B cell (primary cell): ENCODE measurements around the gene FAM47C. TPM values are rescaled to one million over a fixed set of nuclear protein-coding genes. Genes with fewer than 3 reads are reported as not detected.
"Not testable (repeated sequence)": the region's sequence is repeated elsewhere in the genome, so short reads cannot be mapped to it uniquely, and the experiment has no call there.

Experiments
- ATAC-seq: fragments of 200-7000 bp; cut with Tn5 transposase; one replicate; pipeline ENCODE4 v1.10.0; 2021; ENCODE audit warnings: low read depth, mild to moderate bottlenecking, moderate number of reproducible peaks, moderate library complexity
- CTCF ChIA-PET: fragments of 350-600 bp; sonication (Branson Sonifier 250); formaldehyde crosslinking; loops from one replicate; lab custom pipeline; 2021; ENCODE audit warnings: antibody characterized with exemption, inconsistent platforms; lab: Charles Lee
- POLR2A ChIA-PET: fragments of 350-600 bp; sonication (Branson Sonifier 250); formaldehyde crosslinking; loops from one replicate; lab custom pipeline; 2021; ENCODE audit warnings: antibody characterized with exemption; lab: Charles Lee
- DNase-seq: peaks from one replicate; pipeline ENCODE4 v3.0.0; 2013
- H2AFZ ChIP-seq: 2 replicates; pipeline ENCODE4 v1.6.1; 2012; ENCODE audit warnings: mild to moderate bottlenecking, low read depth, low read length; ENCODE audit not compliant: insufficient read depth, poor library complexity, severe bottlenecking
- H3K27ac ChIP-seq, 2 donors: 1 replicate in 1 of 2; 2 replicates in 1 of 2; pipeline ENCODE4 v1.5.1; 2012 to 2013; ENCODE audit warnings: low read length in 2 of 2, mild to moderate bottlenecking in 2 of 2, moderate library complexity in 1 of 2
- H3K27me3 ChIP-seq, 4 experiments: fragments of 200-600 bp in 1 of 4; sonication (generic) in 1 of 4; replicated peaks in 1 of 4; 1 replicate in 2 of 4; 2 replicates in 2 of 4; pipeline versions ENCODE4 v1.6.1 to v1.7.0; 2013 to 2016; ENCODE audit warnings: low read length in 3 of 4, mild to moderate bottlenecking in 2 of 4, mixed read lengths in 1 of 4, moderate library complexity in 1 of 4; ENCODE audit not compliant: insufficient read depth in 4 of 4, control insufficient read depth in 3 of 4; ENCODE audit errors: control extremely low read depth in 1 of 4
- H3K36me3 ChIP-seq, 2 experiments: replicated peaks in 1 of 2; 1 replicate in 1 of 2; 2 replicates in 1 of 2; pipeline versions ENCODE4 v1.6.1 to v1.7.1; 2013; ENCODE audit warnings: low read length in 1 of 2; ENCODE audit not compliant: insufficient read depth in 2 of 2, control insufficient read depth in 1 of 2; ENCODE audit errors: control extremely low read depth in 1 of 2, extremely low read depth in 1 of 2
- H3K4me1 ChIP-seq, 2 donors: fragments of 200-600 bp in 1 of 2; sonication (generic) in 1 of 2; 1 replicate in 1 of 2; 2 replicates in 1 of 2; pipeline versions ENCODE4 v1.5.1 to v1.6.1; 2013 to 2017; ENCODE audit warnings: low read length in 2 of 2; ENCODE audit not compliant: control insufficient read depth in 2 of 2, insufficient read depth in 2 of 2
- H3K4me2 ChIP-seq: replicated peaks from 2 replicates; pipeline ENCODE3; 2012; ENCODE audit warnings: mild to moderate bottlenecking, low read depth, low read length; ENCODE audit not compliant: poor library complexity, severe bottlenecking
- H3K4me3 ChIP-seq, 5 experiments: fragments of 200-600 bp in 1 of 5; sonication (generic) in 1 of 5; 1 replicate in 3 of 5; 2 replicates in 2 of 5; pipeline versions ENCODE4 v1.5.1 to v1.7.0; 2011 to 2016; ENCODE audit warnings: low read length in 4 of 5, mild to moderate bottlenecking in 4 of 5, low read depth in 2 of 5, control low read depth in 1 of 5, moderate library complexity in 1 of 5; ENCODE audit not compliant: insufficient read depth in 1 of 5; ENCODE audit errors: control extremely low read depth in 1 of 5, extremely low read depth in 1 of 5
- H3K79me2 ChIP-seq: fragments of 200-600 bp; sonication (generic); one replicate; pipeline ENCODE4 v1.6.0; 2016; ENCODE audit warnings: low read length; ENCODE audit not compliant: control insufficient read depth, insufficient read depth
- H3K9ac ChIP-seq: fragments of 200-600 bp; sonication (generic); 2 replicates; pipeline ENCODE4 v1.6.1; 2017; ENCODE audit warnings: mild to moderate bottlenecking, low read length, moderate library complexity
- H3K9me3 ChIP-seq, 3 donors: one replicate each; pipeline versions ENCODE4 v1.6.1 to v1.7.1; 2013; ENCODE audit warnings: low read length in 2 of 3; ENCODE audit not compliant: control insufficient read depth in 2 of 3, insufficient read depth in 1 of 3; ENCODE audit errors: control extremely low read depth in 1 of 3
- H4K20me1 ChIP-seq: 2 replicates; pipeline ENCODE4 v1.6.0; 2012; ENCODE audit warnings: mild to moderate bottlenecking, low read length; ENCODE audit not compliant: insufficient read depth, control insufficient read depth, poor library complexity, severe bottlenecking
- H3K27ac Mint-ChIP-seq: one replicate; pipeline ENCODE4 v1.8.0; 2021; ENCODE audit warnings: mixed read lengths
- H3K27me3 Mint-ChIP-seq: one replicate; pipeline ENCODE4 v1.8.0; 2021; ENCODE audit warnings: mixed read lengths
- H3K4me1 Mint-ChIP-seq: one replicate; pipeline ENCODE4 v1.8.0; 2021; ENCODE audit warnings: mixed read lengths
- H3K4me3 Mint-ChIP-seq: one replicate; pipeline ENCODE4 v1.8.0; 2021; ENCODE audit warnings: mixed read lengths
- H3K9me3 Mint-ChIP-seq: one replicate; pipeline ENCODE4 v1.8.0; 2022; ENCODE audit warnings: mixed read lengths; ENCODE audit not compliant: insufficient read depth
- EZH2 ChIP-seq: IDR thresholded peaks from 2 replicates; pipeline ENCODE4 v1.6.1; 2012; ENCODE audit warnings: borderline replicate concordance, low read depth, mild to moderate bottlenecking, moderate library complexity, low read length; ENCODE audit not compliant: insufficient read depth, poor library complexity, severe bottlenecking
- WGBS: methylation state at CpG from one replicate; pipeline ENCODE4 v1.1.5; 2013; ENCODE audit warnings: missing lambda C conversion rate; ENCODE audit not compliant: insufficient coverage; 5-methylcytosine and 5-hydroxymethylcytosine counted together
- intact Hi-C: fragments of 100-400 bp; cut with micrococcal nuclease; formaldehyde crosslinking; loops from one replicate; pipeline ENCODE4 v1.10.0; 2022
- polyA plus RNA-seq: library from polyadenylated mRNA; depleted of rRNA; stranded (reverse); fragments of >200 nt; gene quantifications from 2 replicates; pipeline ENCODE4 v1.2.3, GENCODE V29; 2012
- total RNA-seq, 2 donors: library from RNA; stranded (reverse); fragments of 120-200 nt in 1 of 2; gene quantifications; 1 replicate in 1 of 2; 2 replicates in 1 of 2; pipeline versions ENCODE4 v1.2.3 to v1.2.4, GENCODE V29; 2013 to 2022
- TF ChIP-seq, protein P1 (sequence below): fragments of 200-600 bp; IDR thresholded peaks from one replicate; pipeline ENCODE4 v1.8.0; 2022; ENCODE audit warnings: antibody characterized with exemption, mild to moderate bottlenecking

FAM47C gene
- total and polyA plus RNA-seq, 2 donors (not counting 1 experiment from before 2014, with no cell fraction given), result not detected

DNA sequence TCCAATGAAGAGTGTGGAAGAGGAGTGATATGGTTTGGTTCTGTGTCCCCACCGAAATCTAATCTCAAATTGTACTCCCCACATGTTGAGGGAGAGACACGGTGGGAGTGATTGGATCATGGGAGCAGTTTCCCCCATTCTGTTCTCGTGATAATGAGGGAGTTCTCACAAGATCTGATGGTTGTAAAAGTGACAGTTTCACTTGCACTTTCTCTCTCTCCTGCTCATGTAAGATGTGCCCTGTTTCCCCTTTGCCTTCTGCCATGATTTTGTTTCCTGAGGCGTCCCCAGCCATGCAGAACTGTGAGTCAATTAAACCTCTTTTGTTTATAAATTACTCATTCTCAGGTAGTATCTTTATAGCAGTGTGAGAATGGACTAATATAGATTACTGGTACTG, 39.6 kb downstream of the FAM47C start:
- ChIA-PET CTCF (no interaction called here), POLR2A (no interaction called here)
- ATAC-seq (no peak), DNase-seq (no peak)
- Mint-ChIP-seq H3K9me3 (no peaks in the 10 kb centered on the region), H3K4me3 (no peak overlapping the region), H3K27me3 (no peaks in the 10 kb centered on the region), H3K4me1 (no peaks in the 10 kb centered on the region), H3K27ac (no peak overlapping the region)
- no peak overlapping the region for H3K9ac ChIP-seq
- no peak overlapping the region for H3K4me2 ChIP-seq
- no peaks in the 10 kb centered on the region for H3K36me3 ChIP-seq
- no peak overlapping the region for H3K4me3 ChIP-seq
- H3K27me3 ChIP-seq, result no peaks in the 10 kb centered on the region
- no peaks in the 10 kb centered on the region for H3K79me2 ChIP-seq
- H3K9me3 ChIP-seq, result no peaks in the 10 kb centered on the region
- no peak overlapping the region for H3K27ac ChIP-seq
- no peak overlapping the region for H2AFZ ChIP-seq
- no CpG with 5 or more reads among the region's 4 CpGs for WGBS
- H3K4me1 ChIP-seq, result no peaks in the 10 kb centered on the region
- TF ChIP-seq, protein P1, sequence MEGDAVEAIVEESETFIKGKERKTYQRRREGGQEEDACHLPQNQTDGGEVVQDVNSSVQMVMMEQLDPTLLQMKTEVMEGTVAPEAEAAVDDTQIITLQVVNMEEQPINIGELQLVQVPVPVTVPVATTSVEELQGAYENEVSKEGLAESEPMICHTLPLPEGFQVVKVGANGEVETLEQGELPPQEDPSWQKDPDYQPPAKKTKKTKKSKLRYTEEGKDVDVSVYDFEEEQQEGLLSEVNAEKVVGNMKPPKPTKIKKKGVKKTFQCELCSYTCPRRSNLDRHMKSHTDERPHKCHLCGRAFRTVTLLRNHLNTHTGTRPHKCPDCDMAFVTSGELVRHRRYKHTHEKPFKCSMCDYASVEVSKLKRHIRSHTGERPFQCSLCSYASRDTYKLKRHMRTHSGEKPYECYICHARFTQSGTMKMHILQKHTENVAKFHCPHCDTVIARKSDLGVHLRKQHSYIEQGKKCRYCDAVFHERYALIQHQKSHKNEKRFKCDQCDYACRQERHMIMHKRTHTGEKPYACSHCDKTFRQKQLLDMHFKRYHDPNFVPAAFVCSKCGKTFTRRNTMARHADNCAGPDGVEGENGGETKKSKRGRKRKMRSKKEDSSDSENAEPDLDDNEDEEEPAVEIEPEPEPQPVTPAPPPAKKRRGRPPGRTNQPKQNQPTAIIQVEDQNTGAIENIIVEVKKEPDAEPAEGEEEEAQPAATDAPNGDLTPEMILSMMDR, result no peak
- TF ChIP-seq EZH2, result no peak
- H4K20me1 ChIP-seq, result no peaks in the 10 kb centered on the region
- intact Hi-C loops, result no loop called here

DNA sequence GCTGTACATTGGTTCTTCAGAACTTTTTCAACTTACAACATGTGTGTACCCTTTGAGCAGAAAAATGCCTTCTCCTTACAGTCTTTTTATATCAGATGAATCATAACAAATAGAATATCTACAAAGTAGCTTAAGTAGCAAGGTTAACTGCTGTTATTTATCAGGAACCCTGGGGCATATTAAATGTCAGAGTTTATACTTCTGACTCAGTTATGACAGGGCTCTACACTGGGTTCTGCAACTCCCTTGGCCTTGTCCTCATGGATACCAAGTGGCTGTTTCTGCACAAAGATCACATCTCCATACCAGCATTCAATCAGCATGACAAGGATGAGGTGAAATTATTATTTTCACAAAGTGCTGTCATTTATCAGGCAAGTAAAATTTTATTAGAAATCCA, 49.4 kb downstream of the FAM47C start:
- H3K4me1 ChIP-seq, H3K27me3 Mint-ChIP-seq, H2AFZ ChIP-seq, intact Hi-C loops, DNase-seq, H3K27me3 ChIP-seq, H3K4me1 Mint-ChIP-seq, H3K4me3 ChIP-seq, H3K79me2 ChIP-seq, H4K20me1 ChIP-seq, H3K36me3 ChIP-seq, ATAC-seq, H3K9ac ChIP-seq, H3K27ac Mint-ChIP-seq, H3K9me3 ChIP-seq, CTCF ChIA-PET, H3K9me3 Mint-ChIP-seq, H3K4me3 Mint-ChIP-seq, POLR2A ChIA-PET, H3K4me2 ChIP-seq, H3K27ac ChIP-seq: not testable (repeated sequence)
